GM21381 (cell line): ENCODE results near the gene POLR3B.

Source experiments
- ATAC-seq: cut with Tn5 transposase; IDR thresholded peaks from one replicate; pipeline ENCODE4 v1.9.1; 2021; ENCODE audit warnings: mild to moderate bottlenecking, moderate library complexity; ENCODE audit not compliant: unreplicated experiment

Gene POLR3B

DNA sequence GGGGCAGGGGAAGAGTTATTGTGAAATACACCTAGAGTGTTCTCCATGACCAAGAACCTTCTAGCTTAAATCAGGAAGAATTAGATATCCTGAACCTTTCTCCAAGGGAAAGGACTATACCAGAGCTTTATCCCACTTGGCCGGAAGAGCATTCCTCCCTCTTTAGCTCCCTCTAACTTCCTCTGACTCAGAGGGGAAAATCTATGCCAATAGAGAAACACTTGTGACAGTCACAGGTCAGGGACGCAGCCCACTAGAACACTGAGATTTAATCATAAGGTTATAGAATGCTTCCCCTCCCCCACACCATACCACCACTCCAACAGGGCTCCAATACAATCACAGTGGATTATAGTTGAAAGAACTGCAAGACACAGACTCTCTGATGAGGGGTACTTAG lies 169.8 kb downstream of the POLR3B start:
- ATAC-seq = no peak

GRCh38 chr12:106541201-106541600 lies 183.7 kb downstream of the POLR3B start:
- ATAC-seq = no peak

DNA sequence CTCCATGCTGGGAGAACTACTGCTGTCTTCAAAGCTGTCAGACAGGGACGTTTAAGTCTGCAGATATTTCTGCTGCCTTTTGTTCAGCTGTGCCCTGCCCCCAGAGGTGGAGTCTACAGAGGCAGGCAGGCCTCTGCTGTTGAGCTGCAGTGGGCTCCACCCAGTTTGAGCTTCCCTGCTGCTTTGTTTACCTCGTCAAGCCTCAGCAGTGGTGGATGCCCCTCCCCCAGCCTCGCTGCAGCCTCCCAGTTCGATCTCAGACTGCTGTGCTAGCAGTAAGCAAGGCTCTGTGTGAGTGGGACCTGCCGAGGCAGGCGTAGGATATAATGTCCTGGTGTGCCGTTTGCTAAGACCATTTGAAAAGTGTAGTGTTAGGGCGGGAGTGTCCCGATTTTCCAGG lies 193.9 kb downstream of the POLR3B start:
- ATAC-seq = no peak

DNA sequence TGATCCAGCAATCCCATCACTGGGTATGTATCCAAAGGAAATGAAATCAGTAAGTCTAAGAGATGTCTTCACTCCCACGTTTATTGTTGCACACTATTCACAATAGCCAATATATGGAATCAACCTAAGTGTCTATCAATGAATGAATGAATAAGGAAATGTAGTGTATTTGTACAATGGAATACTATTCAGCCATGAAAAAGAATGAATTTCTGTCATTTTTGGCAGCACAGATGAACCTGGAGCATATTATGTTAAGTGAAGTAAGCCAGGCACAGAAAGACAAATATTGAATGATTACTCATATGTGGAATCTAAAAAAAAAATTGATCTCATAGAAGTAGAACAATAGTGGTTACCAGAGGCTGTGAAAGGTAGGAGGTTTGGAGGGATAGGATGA lies 194.7 kb downstream of the POLR3B start:
- ATAC-seq = no peak
